RWPE2 (cell line): Measurements from ENCODE around the gene CD79A.

ENCODE experiments used
- ATAC-seq: fragments of 200-7000 bp; cut with Tn5 transposase; 3 replicates; pipeline ENCODE4 v1.9.1; 2021; ENCODE audit warnings: low read depth
- DNase-seq: peaks from one replicate; pipeline ENCODE4 v3.0.0-alpha.2; 2020; ENCODE audit warnings: low spot score
- H3K27ac ChIP-seq: fragments of 450-650 bp; 2 replicates; pipeline ENCODE4 v1.5.1; 2017; ENCODE audit warnings: mild to moderate bottlenecking; ENCODE audit not compliant: poor library complexity, severe bottlenecking
- H3K27me3 ChIP-seq: fragments of 250-450 bp; sonication (Bioruptor Pico); 2 replicates; pipeline ENCODE4 v1.5.1; 2021; ENCODE audit warnings: mild to moderate bottlenecking, moderate library complexity; ENCODE audit not compliant: insufficient read depth, poor library complexity, severe bottlenecking
- H3K36me3 ChIP-seq: fragments of 250-450 bp; sonication (Bioruptor Pico); 2 replicates; pipeline ENCODE4 v1.5.1; 2020; ENCODE audit warnings: low read depth, mild to moderate bottlenecking, moderate library complexity
- H3K4me1 ChIP-seq: fragments of 250-450 bp; sonication (Bioruptor Pico); 2 replicates; pipeline ENCODE4 v1.5.1; 2021; ENCODE audit warnings: mild to moderate bottlenecking, moderate library complexity; ENCODE audit not compliant: insufficient read depth, poor library complexity, severe bottlenecking
- H3K4me3 ChIP-seq: fragments of 250-450 bp; sonication (Bioruptor Pico); 2 replicates; pipeline ENCODE4 v1.5.1; 2021; ENCODE audit warnings: mild to moderate bottlenecking, moderate library complexity; ENCODE audit not compliant: severe bottlenecking
- H3K9me3 ChIP-seq: fragments of 250-450 bp; sonication (Bioruptor Pico); 2 replicates; pipeline ENCODE4 v1.5.1; 2021; ENCODE audit warnings: mild to moderate bottlenecking, moderate library complexity; ENCODE audit not compliant: severe bottlenecking
- CTCF ChIP-seq: fragments of 450-650 bp; IDR thresholded peaks from one replicate; pipeline ENCODE4 v1.5.1; 2017; ENCODE audit warnings: mild to moderate bottlenecking, moderate library complexity; ENCODE audit not compliant: poor library complexity, severe bottlenecking

The CD79A gene

DNA sequence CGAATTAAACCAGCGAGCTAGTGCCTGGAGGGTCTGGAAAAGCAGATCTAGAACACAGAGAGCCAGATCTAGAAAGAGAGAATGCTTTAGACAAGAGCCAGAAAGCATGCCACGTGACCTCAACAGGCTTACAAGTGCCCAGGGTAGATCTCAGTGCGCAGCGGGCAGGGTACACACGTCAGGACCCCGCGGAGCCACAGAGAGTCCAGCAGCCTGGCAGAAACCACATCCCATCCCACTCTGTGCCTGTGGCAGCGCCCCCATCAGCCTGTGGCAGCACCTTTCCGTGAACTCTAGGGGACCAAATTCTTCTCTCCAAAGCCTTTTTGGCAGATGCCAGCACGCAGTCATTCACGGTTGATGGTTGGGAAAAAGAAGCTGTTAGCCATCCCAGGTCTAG lies 11.8 kb downstream of the CD79A start:
- H3K9me3 ChIP-seq = no peaks in the 10 kb centered on the region
- peaks cover 23% of the 10 kb centered on the region for H3K4me1 ChIP-seq
- DNase-seq (no peak), ATAC-seq (no peak)
- H3K27me3 ChIP-seq = no peaks in the 10 kb centered on the region
- peak overlapping the region; percentile 85 for H3K27ac ChIP-seq
- no peak overlapping the region for H3K4me3 ChIP-seq
- peaks cover 41% of the 10 kb centered on the region for H3K36me3 ChIP-seq
- TF ChIP-seq CTCF = no peak

- Histone ChIP-seq H3K9me3 (no peaks in the 10 kb centered on the region), H3K4me3 (no peak overlapping the region), H3K27ac (no peak overlapping the region), H3K27me3 (no peaks in the 10 kb centered on the region), H3K4me1 (peaks cover 21% of the 10 kb centered on the region), H3K36me3 (peaks cover 46% of the 10 kb centered on the region)
- DNase-seq = no peak
- TF ChIP-seq CTCF = no peak
- ATAC-seq = no peak
These were observed 12.8 kb downstream of the CD79A start for GRCh38 chr19:41889896-41890295.

DNA sequence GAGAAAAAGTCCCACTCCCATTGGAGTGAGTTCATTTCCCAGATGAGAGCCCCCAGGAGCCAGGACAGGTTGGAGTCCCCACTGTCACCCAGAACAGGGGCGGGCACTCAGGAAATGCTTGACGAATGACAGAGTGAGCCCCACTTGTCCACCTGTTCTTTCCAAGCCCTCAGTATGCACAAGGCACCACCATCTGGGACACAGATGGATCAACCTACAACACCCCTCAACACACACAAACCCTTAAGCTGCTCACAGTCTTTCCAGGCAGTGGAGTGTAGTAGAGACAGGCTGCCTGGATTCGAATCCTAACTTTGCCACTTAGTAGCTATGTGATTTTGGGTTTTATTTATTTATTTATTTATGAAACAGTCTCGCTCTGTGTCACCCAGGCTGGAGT lies 13.9 kb downstream of the CD79A start:
- Histone ChIP-seq H3K4me3 (no peak overlapping the region), H3K27ac (no peak overlapping the region), H3K4me1 (peaks cover 18% of the 10 kb centered on the region), H3K9me3 (no peaks in the 10 kb centered on the region), H3K36me3 (peaks cover 54% of the 10 kb centered on the region), H3K27me3 (no peaks in the 10 kb centered on the region)
- no peak for DNase-seq
- no peak for TF ChIP-seq CTCF
- ATAC-seq = no peak

DNA sequence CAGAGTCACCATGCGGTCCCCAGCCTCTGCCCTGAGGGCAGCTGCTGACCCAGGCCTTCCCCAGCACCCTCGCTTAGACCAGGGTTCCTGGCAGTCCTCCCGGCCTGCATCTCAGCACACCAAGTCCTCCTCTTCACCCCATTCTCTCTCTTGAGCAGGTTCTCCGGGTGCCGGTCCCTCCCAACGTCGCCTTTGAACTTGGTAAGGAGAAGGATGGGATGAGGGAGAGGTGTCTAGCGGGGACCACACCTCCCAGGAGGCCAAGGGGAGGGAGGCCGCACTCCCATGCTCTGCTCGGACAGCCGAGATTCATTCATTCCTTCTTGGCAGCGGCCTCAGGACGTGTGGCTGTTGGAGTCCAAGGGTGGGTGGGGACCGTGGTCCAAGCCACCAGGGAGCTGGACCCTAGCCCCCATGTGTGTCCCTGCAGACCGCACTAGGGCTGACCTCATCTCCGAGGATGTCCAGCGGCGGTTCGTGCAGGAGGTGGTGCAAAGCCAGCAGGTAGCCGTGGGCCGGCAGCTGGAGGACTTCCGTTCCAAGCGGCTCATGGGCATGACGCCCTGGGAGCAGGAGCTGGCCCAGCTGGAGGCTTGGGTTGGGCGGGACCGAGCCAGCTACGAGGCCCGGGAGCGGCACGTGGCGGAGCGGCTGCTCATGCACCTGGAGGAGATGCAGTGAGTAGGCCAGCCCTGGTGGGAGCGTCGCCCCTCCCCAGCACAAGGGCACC lies 15.3 kb downstream of the CD79A start:
- H3K4me1 ChIP-seq = peaks cover 7% of the 10 kb centered on the region
- H3K27me3 ChIP-seq = no peaks in the 10 kb centered on the region
- DNase-seq (no peak), ATAC-seq (no peak)
- no peak overlapping the region for H3K4me3 ChIP-seq
- H3K27ac ChIP-seq = no peak overlapping the region
- TF ChIP-seq CTCF = no peak
- no peaks in the 10 kb centered on the region for H3K9me3 ChIP-seq
- H3K36me3 ChIP-seq = peaks cover 58% of the 10 kb centered on the region

DNA sequence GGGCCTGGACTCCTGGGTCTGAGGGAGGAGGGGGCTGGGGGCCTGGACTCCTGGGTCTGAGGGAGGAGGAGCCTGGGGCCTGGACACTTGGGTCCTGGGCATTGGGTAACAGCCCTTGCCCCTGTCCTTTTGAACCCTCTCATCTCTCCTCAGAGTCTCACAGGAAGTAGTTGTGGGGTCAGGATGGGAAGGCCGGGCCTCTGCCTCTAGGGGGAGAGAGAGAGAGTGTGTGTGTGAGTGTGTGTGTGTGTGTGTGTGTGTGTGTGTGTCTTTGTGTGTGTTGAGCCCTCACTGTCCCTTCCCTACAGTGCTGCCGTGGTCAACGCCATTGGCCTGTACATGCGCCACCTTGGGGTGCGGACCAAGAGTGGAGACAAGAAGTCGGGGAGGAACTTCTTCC lies 16.8 kb downstream of the CD79A start:
- no peak for TF ChIP-seq CTCF
- Histone ChIP-seq H3K4me1 (no peaks in the 10 kb centered on the region), H3K4me3 (no peak overlapping the region), H3K36me3 (peaks cover 64% of the 10 kb centered on the region), H3K9me3 (no peaks in the 10 kb centered on the region), H3K27ac (no peak overlapping the region), H3K27me3 (no peaks in the 10 kb centered on the region)
- DNase-seq (no peak), ATAC-seq (no peak)
